DMS79 (cell line): ENCODE measurements around the gene PHF13.

ENCODE experiments used
- DNase-seq: peaks from one replicate; lab custom pipeline; 2025; lab: John Stamatoyannopoulos, UW

PHF13 gene

DNA sequence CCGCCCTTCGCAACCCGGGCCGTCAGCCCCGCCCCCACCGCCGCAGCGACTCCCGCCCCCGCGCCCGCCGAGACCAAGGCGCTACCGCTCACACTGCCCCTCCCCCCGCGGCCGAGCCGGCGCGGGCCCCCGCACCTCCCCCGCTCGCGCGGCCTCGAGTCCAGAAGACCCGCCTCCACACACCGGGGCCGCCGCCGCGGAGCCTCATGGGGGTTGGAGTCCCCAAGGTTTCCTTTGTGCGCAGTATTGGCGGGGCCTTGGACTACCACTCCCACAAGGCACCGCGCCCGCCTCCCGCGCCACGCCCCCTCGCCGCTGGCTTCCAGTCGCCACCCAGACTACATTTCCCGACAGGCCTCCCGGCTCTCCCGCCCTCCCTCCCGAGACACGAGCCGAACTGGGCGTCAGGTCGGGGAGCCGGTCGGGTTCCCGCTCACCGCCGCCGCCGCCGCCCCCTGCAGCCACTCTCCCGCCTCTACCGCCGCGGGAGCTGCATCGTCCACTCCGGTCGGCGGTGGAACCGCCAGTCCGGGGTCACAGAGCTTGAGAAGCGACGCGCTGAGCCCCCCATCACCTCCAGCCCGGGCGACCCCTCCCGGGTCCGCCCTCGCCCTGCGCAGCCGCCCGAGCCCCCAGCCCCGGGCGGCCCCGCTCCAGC, at the start of gene PHF13:
Gene PHF13 (plus strand): TSS at position 371 of the 658 bp plus-strand sequence. CDS start 336 bp downstream, outside the sequence.
- peak; percentile 98 for DNase-seq

DNA sequence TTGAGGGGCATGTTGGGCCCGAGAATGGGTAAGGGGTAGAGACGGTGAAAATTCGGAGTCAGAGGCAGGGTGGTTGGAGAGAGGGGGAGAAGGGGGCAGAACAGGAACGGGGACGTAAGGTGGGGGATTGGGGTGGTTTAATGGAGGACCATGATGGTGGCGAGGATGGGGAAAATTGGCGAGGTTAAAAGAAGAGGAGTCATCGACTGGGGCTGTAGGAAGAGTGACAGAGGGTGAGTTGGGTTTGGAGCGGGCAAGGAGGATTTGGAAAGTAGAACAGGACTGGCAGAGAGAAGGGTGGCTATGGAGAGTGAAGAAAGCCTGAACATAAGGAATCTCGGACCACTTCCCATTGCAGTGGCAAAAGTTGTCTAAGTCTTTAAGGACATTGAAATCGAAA, 44.5 kb upstream of the PHF13 start:
- DNase-seq = no peak

DNA sequence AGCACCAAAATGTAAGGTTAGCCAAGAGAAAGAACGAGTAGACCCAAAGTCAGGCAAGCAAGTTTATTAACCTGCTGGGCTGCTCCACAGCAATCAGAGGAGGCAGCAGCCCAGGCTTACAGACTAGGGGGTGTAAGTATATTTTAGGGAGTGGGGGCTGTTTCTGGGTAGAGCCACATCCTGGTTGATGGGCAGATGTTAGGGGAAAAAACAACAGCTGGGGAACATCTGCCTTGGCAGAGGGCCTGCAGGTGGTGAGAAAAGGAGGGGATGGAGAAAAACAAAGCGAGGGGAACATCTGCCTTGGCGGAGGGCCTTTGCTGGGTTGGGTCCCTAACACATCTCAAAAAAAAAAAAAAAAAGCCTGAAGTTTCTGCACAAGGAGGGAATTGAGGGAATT, 43.4 kb upstream of the PHF13 start:
- DNase-seq = no peak

DNA sequence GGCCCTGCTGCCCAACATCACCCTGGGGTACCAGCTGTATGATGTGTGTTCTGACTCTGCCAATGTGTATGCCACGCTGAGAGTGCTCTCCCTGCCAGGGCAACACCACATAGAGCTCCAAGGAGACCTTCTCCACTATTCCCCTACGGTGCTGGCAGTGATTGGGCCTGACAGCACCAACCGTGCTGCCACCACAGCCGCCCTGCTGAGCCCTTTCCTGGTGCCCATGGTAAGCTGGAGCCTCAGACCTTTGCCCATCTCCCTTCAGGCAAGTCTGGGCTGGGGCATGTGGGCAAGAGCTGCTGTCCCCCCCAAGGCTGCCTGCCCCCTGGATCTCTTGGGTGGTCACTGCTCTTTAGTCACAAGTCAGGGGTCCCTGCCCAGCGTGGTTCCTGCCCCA, 42.5 kb upstream of the PHF13 start:
- no peak for DNase-seq

DNA sequence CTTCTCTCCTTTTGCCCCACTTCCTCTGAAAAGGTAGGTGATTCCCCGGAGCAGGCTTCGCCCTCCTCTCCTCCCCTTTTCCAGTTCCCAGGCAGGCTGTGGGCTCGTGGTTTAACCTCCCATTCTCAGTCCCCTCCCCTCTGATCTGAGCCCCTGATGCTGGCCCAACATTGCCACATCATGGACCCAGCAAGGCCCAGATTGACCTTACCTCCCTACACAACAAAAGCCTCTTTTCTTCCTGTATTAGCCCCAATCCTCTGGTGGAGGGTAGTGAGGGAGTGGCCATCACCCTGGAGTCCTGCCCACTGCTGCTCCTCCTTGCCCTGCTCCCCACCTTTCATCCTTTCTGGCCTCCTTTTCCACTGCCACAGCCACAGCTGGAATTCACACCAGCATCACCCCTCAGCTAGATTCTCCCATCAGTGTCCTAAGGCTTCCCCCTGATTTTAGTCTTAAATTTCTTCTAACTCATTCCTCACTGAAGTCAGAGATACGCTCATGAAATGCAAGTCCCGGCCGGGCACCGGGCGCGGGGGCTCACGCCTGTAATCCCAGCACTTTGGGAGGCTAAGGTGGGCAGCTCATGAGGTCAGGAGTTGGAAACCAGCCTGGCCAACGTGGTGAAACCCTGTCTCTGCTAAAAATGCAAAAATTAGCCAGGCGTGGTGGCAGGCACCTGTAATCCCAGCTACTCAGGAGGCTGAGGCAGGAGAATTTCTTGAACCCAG, 40.7 kb upstream of the PHF13 start:
- DNase-seq = no peak

DNA sequence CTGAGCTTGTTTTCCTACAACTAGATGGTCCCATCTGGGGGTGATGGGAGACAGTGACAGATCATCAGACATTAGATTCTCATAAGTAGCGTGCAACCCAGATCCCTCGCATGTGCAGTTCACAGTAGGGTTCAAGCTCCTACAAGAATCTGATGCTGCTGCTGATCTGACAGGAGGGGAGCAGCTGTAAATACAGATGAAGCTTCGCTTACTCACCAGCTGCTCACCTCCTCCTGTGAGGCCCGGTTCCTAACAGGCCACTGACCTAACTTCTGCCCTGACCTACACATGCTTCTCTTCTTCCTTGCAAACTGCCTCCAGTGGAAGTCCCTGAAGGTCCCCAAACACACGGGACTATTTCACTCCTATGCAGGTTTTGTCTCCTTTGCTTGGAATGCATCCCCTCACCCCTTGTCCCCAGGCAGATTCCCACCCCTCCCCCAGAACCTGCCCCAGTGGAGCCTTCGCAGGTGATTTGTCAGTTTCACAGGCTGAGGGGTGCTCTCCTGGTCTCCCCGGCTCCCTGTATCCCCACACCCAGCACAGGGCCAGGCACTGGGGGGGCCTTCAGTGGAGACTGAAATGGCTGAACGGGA, 39.4 kb upstream of the PHF13 start:
- no peak for DNase-seq

DNA sequence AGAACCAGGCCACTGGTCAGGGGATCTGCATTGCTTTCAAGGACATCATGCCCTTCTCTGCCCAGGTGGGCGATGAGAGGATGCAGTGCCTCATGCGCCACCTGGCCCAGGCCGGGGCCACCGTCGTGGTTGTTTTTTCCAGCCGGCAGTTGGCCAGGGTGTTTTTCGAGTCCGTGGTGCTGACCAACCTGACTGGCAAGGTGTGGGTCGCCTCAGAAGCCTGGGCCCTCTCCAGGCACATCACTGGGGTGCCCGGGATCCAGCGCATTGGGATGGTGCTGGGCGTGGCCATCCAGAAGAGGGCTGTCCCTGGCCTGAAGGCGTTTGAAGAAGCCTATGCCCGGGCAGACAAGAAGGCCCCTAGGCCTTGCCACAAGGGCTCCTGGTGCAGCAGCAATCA, 38.7 kb upstream of the PHF13 start:
- no peak for DNase-seq

DNA sequence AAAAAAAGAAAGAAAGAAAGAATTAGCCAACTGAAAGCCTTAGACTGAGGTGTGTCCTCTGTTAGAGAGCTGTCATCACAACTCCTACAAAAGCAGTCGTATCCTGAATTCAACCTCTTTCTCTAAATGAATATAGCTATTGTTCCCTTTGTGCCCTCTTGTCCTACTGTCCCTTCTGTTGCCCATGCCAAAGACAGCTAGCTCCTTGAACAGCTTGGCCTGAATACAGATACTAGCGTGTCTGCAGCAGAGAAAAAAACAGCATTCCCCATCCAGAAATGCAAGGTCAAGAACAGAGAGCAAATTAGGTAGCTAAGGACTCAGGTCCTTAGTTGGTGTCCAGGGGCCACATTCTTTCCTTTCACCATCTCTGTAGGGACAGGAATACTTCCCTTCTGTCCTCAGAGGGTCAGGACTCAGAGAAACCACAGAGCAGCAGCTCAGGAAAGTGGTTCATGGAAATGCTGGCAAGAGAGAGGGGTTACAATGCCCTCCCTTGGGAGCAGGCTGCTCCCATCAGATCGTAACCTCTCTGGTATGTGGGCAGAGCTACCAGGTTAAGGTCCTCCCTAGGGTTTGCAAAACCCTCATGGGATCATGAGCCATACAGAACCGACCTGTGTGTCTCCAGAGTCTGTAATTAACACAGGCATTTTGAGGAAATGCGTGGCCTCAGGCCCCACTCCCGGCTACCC, 35.6 kb upstream of the PHF13 start:
- DNase-seq = no peak

DNA sequence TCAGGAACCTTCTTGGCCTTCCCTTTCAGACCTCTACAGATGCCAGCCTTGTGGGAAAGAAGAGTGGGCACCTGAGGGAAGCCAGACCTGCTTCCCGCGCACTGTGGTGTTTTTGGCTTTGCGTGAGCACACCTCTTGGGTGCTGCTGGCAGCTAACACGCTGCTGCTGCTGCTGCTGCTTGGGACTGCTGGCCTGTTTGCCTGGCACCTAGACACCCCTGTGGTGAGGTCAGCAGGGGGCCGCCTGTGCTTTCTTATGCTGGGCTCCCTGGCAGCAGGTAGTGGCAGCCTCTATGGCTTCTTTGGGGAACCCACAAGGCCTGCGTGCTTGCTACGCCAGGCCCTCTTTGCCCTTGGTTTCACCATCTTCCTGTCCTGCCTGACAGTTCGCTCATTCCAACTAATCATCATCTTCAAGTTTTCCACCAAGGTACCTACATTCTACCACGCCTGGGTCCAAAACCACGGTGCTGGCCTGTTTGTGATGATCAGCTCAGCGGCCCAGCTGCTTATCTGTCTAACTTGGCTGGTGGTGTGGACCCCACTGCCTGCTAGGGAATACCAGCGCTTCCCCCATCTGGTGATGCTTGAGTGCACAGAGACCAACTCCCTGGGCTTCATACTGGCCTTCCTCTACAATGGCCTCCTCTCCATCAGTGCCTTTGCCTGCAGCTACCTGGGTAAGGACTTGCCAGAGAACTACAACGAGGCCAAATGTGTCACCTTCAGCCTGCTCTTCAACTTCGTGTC, 34.7 kb upstream of the PHF13 start:
- no peak for DNase-seq

DNA sequence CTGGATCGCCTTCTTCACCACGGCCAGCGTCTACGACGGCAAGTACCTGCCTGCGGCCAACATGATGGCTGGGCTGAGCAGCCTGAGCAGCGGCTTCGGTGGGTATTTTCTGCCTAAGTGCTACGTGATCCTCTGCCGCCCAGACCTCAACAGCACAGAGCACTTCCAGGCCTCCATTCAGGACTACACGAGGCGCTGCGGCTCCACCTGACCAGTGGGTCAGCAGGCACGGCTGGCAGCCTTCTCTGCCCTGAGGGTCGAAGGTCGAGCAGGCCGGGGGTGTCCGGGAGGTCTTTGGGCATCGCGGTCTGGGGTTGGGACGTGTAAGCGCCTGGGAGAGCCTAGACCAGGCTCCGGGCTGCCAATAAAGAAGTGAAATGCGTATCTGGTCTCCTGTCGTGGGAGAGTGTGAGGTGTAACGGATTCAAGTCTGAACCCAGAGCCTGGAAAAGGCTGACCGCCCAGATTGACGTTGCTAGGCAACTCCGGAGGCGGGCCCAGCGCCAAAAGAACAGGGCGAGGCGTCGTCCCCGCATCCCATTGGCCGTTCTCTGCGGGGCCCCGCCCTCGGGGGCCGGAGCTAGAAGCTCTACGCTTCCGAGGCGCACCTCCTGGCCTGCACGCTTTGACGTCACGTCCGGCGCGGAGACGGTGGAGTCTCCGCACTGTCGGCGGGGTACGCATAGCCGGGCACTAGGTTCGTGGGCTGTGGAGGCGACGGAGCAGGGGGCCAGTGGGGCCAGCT, 34.0 kb upstream of the PHF13 start, which contains the start of gene ZBTB48:
Gene ZBTB48 (plus strand): TSS at position 621 of the 745 bp plus-strand sequence. CDS start 616 bp downstream, outside the sequence.
- peak; percentile 97 for DNase-seq

DNA sequence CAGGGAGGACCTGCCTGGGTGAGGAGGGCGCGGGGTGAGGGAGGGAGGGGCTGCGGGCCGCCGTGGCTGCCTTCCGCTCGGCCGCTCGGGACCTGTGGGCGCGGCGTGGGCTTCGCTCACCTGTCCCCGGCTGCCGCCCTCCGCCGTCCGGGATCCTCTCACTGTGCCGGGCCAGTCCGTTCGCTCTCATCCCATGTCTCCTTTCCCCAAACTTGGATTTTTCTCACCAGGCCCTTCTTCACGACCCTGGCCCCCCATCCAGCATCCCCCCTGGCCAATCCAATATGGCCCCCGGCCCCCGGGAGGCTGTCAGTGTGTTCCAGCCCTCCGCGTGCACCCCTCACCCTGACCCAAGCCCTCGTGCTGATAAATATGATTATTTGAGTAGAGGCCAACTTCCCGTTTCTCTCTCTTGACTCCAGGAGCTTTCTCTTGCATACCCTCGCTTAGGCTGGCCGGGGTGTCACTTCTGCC, 33.4 kb upstream of the PHF13 start:
- DNase-seq = no peak

DNA sequence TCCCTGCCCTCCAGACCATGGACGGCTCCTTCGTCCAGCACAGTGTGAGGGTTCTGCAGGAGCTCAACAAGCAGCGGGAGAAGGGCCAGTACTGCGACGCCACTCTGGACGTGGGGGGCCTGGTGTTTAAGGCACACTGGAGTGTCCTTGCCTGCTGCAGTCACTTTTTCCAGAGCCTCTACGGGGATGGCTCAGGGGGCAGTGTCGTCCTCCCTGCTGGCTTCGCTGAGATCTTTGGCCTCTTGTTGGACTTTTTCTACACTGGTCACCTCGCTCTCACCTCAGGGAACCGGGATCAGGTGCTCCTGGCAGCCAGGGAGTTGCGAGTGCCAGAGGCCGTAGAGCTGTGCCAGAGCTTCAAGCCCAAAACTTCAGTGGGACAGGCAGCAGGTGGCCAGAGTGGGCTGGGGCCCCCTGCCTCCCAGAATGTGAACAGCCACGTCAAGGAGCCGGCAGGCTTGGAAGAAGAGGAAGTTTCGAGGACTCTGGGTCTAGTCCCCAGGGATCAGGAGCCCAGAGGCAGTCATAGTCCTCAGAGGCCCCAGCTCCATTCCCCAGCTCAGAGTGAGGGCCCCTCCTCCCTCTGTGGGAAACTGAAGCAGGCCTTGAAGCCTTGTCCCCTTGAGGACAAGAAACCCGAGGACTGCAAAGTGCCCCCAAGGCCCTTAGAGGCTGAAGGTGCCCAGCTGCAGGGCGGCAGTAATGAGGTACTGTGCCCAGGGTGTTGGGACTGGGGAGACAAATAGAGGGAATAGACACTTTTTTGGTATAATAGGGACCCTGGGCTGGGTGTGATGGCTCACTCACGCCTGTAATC, 32.7 kb upstream of the PHF13 start:
- no peak for DNase-seq

DNA sequence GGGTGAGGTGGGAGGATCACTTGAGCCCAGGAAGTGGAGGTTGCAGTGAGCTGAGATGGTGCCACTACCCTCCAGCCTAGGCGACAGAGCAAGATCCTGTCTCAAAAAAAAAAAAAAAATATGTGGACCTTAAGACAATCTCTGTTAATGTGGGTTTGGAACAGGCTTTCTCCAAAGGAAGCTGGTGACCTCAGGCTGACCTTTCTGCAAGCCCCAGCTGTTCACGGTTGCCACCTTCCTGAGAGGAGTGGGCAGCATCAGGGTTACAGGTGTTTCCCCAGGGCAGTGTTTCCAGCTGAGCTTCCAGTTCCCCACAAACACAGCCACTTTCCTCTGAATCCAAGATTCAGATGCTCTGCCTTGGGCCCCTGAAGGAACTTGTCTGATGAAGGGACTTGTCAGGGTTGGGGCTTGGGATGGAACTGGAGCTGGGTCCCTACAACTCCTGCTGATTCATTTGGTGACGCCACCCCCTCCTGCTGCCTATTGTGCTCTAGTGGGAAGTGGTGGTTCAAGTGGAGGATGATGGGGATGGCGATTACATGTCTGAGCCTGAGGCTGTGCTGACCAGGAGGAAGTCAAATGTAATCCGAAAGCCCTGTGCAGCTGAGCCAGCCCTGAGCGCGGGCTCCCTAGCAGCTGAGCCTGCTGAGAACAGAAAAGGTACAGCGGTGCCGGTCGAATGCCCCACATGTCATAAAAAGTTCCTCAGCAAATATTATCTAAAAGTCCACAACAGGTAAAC, 31.8 kb upstream of the PHF13 start:
- DNase-seq = no peak

DNA sequence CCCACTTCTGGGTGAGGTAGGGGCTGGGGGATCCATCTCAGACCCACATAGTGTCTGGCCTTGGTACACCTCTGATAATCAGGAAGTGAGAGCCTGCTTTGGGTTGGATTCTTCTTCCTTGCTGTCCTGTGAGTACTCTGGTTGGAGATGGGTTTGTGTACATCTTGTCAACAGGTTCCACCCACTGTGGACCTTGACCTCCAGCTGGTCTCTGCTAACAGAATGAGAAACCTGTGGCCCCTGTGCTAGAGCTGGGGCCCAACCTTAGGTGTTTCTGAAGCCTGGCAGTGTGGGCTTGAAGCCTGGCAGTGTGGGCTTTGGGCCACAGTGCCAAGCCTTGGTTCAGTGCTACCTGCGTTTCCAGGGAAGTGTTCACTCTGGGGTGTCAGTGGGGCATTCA, 31.2 kb upstream of the PHF13 start:
- DNase-seq = no peak

DNA sequence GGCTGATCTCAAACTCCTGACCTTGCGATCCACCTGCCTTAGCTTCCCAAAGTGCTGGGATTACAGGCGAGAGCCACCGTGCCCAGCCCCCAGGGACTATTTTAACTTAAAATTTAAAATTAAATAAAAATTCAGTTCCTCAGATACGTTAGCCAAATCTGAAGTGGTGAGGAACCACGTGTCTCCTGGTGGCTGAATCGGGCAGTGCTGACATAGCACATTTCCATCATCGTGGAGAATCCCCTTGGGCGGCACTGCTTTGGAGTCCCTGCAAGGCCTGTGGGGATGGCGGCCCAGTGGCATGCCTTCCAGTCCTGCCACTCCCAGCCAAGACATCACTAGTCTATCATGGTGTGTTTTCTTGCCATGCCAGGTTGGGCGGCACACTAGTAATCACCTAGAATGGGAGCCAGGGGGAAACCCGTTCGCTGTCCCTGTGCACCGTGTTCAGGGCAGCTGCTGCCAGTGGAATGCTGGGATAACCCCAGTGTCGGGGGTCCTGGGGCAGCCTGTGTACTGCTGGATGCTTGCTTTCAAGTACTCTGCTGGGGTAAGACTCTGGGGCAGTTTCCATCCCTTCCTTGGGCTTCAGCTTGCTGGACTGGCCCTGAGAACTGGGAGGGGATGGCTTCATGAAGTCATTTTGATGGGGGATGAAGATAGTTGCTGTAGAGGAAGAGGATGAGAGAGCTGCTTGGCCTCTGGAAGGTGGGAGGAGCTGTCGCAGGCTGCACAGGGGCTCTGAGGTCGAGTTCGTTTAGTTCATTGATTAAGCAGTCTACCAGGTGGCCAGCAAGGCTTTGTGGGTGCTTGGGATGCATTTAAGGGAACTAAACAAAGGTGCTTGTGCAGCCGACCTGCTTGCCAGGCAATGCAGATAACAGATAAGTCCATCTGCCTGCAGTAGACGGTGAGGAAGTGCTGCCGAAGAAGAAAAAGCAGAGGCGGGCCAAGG, 29.1 kb upstream of the PHF13 start:
- DNase-seq = no peak

DNA sequence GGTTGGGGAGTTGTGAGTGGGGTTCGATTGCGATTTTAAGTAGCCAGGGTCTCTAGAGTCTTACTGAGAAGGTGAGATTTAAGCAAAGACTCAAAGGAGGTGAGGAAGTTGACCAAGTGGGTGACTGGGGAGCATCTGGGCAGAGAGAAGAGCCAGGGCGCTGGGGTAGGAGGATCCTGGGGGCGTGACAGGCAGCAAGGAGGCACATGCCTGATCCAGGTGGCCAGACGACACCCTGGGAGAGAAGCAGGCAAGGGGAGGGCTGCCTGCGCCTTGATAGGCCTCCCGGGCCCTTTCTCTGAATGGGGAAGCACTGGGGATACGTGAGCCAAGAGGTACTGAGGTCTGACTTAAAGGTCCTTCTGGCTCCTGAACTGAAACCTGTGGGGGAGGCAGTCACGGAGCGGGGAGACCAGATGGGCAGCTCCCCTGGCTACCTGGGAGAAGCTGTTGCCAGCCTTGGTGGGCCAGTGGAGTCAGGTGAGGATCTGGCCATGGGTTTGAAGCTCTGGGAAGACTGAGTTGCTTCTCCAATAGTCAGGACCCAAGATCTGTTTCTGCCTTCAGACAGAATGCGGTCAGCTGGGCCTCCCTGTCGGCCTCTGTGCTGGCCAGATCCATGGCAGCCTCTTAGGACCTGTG, 28.3 kb upstream of the PHF13 start:
- no peak for DNase-seq

DNA sequence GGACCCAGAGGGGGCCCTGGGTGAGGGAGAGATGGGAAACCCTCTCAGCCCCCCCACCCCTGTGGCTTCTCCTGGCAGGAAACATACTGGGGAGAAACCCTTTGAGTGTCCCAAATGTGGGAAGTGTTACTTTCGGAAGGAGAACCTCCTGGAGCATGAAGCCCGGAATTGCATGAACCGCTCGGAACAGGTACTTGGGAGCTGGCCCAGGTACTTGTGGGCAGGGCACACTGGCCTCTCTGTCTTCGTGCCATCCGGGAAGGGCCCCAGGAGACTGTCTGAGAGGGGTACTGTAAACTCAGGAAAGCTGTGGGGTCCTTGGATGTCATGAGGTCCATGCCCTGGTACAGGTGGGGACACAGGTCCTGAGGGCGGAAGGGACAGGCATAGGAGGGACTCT, 27.7 kb upstream of the PHF13 start:
- no peak for DNase-seq

DNA sequence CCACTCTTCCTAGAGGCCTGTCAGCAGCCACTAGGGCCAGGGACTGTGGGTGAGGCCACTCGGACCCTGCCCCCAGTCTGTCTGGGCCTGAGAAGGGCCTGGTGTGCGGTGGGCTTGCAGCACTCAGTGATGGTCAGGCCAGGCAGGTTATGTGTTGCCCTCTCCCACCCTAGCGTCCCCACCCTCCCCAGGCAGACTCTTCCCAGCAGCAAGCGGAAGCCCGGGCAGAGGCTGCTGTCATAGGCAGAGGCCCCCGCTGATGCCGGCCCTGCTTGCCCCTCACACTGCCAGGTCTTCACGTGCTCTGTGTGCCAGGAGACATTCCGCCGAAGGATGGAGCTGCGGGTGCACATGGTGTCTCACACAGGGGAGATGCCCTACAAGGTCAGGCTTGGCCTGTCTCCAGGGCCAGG, 27.1 kb upstream of the PHF13 start:
- no peak for DNase-seq
